NCI-H510A treated with DMSO at 0.1 percent for 48 hours (cell line): ENCODE results near the gene FXYD7.

Experiments
- DNase-seq: peaks from one replicate; lab custom pipeline; 2025; lab: John Stamatoyannopoulos, UW

FXYD7 gene

DNA sequence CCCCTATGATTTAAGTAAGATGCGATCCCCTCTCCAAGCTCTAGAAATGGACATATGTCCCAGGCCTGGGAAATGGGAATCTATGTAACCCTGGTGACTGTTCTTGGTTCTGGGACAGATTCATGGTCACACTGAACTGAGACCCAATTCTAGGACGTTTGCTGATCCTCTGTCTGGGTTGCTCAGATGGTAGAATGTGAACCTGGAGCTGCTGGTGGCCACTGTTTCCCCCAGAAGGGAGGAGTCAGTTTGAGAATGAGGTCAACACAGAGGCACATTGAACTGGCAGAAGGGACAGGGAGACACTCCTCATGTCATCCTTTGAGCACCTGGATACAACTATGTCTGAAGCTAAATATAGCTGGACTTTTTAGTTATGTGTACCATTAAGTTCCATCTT, 56.4 kb downstream of the FXYD7 start:
- DNase-seq = no peak

DNA sequence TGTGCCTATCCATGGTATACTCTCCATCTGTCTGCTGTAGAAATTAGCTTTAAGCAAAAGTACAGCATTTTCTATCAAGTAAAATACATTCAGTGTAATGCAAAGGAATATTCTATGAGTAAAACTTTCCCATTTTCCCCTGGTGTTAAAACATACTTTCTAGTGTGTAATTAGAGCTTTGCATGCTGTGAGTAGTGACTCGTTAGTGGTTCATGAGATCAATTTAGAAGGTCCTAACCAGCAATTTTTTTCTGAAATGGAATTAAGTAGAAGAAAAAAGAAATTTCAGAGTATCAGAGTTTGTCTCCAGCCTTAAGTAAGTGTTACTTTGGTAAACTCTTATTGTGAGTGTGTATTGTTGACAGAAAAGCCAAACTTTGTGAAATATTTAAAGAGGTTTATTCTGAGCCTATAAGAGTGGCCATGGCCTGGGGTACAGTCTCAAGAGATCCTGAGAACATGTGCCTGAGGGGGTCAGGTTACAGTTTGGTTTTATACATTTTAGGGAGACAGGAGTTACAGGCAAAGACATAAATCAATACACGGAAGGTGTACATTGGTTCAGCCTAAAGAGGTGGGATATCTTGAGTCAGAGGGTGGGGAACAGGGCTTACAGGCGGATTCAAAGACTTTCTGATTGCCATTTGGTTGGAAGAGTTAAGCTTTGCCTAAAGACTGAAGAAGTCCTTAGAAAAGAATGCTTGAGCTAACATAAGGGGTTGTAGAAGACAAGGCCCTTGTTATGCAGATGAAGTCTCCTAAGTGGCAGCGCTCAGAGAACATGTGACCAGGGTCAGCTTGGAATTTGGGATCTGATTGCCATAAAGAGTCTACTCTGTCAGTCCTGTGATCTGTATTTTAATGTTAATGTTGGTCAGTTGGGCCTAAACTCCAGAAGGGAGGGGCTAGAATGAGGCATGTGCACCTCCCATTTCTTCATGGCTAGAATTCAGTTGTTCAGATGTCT, 60.0 kb downstream of the FXYD7 start:
- no peak for DNase-seq
